Neural cell (in vitro differentiated cells): ENCODE data around the gene SCTR.

Experiments used
- MXI1 ChIP-seq: fragments of 450-650 bp; conservative IDR thresholded peaks from 2 replicates; pipeline ENCODE4 v1.6.1; 2014; ENCODE audit warnings: antibody characterized with exemption, mild to moderate bottlenecking; ENCODE audit not compliant: poor library complexity, severe bottlenecking
- TF ChIP-seq, protein P1 (sequence below): fragments of 450-650 bp; IDR thresholded peaks from 2 replicates; pipeline ENCODE4 v1.5.1; 2014; ENCODE audit warnings: antibody characterized with exemption, mild to moderate bottlenecking, moderate library complexity; ENCODE audit not compliant: poor library complexity, severe bottlenecking
- TF ChIP-seq, protein P2 (sequence below): IDR thresholded peaks from 2 replicates; pipeline ENCODE4 v1.6.1; 2012; ENCODE audit warnings: borderline replicate concordance

DNA sequence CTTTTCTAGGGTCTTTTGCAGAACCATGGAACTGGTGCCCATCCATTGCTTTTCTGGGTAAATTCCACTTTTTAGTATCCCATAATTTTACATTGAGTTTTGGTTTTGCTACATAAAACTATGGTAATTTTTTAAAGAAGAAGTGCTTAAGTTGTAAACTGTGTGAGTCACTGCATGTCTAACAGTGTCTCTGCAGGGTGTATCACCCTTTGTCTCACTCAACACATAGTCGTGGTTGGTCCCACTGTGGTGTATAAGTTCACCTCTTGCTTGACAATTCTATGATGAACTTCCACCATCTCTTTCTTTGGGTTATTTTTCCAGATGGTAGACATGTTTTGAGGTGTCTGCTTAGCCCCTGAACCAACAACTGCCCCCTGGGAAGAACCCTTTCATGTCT, 10.5 kb downstream of the SCTR start:
- TF ChIP-seq, protein P1, sequence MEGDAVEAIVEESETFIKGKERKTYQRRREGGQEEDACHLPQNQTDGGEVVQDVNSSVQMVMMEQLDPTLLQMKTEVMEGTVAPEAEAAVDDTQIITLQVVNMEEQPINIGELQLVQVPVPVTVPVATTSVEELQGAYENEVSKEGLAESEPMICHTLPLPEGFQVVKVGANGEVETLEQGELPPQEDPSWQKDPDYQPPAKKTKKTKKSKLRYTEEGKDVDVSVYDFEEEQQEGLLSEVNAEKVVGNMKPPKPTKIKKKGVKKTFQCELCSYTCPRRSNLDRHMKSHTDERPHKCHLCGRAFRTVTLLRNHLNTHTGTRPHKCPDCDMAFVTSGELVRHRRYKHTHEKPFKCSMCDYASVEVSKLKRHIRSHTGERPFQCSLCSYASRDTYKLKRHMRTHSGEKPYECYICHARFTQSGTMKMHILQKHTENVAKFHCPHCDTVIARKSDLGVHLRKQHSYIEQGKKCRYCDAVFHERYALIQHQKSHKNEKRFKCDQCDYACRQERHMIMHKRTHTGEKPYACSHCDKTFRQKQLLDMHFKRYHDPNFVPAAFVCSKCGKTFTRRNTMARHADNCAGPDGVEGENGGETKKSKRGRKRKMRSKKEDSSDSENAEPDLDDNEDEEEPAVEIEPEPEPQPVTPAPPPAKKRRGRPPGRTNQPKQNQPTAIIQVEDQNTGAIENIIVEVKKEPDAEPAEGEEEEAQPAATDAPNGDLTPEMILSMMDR, result no peak
- TF ChIP-seq, protein P2, sequence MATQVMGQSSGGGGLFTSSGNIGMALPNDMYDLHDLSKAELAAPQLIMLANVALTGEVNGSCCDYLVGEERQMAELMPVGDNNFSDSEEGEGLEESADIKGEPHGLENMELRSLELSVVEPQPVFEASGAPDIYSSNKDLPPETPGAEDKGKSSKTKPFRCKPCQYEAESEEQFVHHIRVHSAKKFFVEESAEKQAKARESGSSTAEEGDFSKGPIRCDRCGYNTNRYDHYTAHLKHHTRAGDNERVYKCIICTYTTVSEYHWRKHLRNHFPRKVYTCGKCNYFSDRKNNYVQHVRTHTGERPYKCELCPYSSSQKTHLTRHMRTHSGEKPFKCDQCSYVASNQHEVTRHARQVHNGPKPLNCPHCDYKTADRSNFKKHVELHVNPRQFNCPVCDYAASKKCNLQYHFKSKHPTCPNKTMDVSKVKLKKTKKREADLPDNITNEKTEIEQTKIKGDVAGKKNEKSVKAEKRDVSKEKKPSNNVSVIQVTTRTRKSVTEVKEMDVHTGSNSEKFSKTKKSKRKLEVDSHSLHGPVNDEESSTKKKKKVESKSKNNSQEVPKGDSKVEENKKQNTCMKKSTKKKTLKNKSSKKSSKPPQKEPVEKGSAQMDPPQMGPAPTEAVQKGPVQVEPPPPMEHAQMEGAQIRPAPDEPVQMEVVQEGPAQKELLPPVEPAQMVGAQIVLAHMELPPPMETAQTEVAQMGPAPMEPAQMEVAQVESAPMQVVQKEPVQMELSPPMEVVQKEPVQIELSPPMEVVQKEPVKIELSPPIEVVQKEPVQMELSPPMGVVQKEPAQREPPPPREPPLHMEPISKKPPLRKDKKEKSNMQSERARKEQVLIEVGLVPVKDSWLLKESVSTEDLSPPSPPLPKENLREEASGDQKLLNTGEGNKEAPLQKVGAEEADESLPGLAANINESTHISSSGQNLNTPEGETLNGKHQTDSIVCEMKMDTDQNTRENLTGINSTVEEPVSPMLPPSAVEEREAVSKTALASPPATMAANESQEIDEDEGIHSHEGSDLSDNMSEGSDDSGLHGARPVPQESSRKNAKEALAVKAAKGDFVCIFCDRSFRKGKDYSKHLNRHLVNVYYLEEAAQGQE, result no peak
- no peak for TF ChIP-seq MXI1
